Mucosa of descending colon (tissue), 3 donors: ENCODE results near the gene NARS2. TPM values are rescaled to one million over a fixed set of nuclear protein-coding genes. Genes with fewer than 3 reads are reported as not detected.

ENCODE experiments used
- ATAC-seq: fragments of 200-7000 bp; cut with Tn5 transposase; one replicate; pipeline ENCODE4 v1.9.1; 2020; ENCODE audit warnings: mild to moderate bottlenecking, moderate library complexity
- DNase-seq, 3 donors: peaks; one replicate each; pipeline ENCODE4 v3.0.0-alpha.2; 2020
- H3K36me3 ChIP-seq: fragments of 200-600 bp; one replicate; pipeline ENCODE4 v1.8.0; 2021; ENCODE audit warnings: low read depth, mild to moderate bottlenecking
- H3K4me1 ChIP-seq: fragments of 200-600 bp; one replicate; pipeline ENCODE4 v1.8.0; 2021; ENCODE audit warnings: low read depth, mild to moderate bottlenecking
- H3K4me3 ChIP-seq: fragments of 200-600 bp; one replicate; pipeline ENCODE4 v1.8.0; 2021; ENCODE audit warnings: mild to moderate bottlenecking
- H3K9me3 ChIP-seq: fragments of 200-600 bp; one replicate; pipeline ENCODE4 v1.8.0; 2021; ENCODE audit warnings: mild to moderate bottlenecking
- intact Hi-C, 2 donors: fragments of 100-400 bp; cut with DNase I in 1 of 2; cut with micrococcal nuclease in 1 of 2; formaldehyde crosslinking; loops; one replicate each; pipeline versions ENCODE4 v1.11.0 to v1.11.1; 2022; cut with DNase I, micrococcal nuclease
- total RNA-seq, 3 donors: library from RNA; stranded (reverse); fragmentation: NEBNext Ultra II Directional in 2 of 3; extraction: Animal tissue kit (Norgen Biotek cat#: 25700) in 2 of 3; gene quantifications; one replicate each; pipeline versions ENCODE4 v1.2.1 to v1.2.4, GENCODE V29; 2021 to 2023
- TF ChIP-seq, protein P1 (sequence below): fragments of 200-600 bp; IDR thresholded peaks from one replicate; pipeline ENCODE4 v1.8.0; 2022; ENCODE audit warnings: antibody characterized with exemption, mild to moderate bottlenecking
- donor health status: DM: no; HTN: no; CAD: no; lungs with moderate emphysema.
- donor health status: DM: no; HTN: no; CAD: no.
- donor health status: DM: no; HTN: yes; CAD: no.

Gene NARS2
- total RNA-seq, 3 donors from 2014 or later = 13.1 to 14.0 (median 13.2) TPM

DNA sequence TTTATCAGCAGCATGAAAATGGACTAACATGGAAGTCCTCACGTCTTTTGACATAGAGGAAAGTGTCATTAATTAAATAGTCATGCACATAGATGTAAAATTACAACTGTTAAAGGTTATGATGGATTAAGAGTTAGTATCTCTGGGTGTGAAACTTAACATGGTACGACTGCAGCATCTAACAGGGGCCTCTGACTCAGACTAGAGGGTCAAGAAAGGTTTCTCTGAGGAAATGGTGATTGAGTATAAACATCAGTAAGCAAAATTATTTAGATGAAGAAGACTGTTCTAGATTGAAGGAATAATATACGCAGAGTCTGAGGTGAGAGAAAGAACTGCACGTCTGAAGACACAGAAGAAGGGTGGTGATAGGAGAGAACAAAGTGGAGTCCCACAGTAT, 114.9 kb downstream of the NARS2 start:
- ATAC-seq = no peak
- intact Hi-C loops = no loop called here
- TF ChIP-seq, protein P1, sequence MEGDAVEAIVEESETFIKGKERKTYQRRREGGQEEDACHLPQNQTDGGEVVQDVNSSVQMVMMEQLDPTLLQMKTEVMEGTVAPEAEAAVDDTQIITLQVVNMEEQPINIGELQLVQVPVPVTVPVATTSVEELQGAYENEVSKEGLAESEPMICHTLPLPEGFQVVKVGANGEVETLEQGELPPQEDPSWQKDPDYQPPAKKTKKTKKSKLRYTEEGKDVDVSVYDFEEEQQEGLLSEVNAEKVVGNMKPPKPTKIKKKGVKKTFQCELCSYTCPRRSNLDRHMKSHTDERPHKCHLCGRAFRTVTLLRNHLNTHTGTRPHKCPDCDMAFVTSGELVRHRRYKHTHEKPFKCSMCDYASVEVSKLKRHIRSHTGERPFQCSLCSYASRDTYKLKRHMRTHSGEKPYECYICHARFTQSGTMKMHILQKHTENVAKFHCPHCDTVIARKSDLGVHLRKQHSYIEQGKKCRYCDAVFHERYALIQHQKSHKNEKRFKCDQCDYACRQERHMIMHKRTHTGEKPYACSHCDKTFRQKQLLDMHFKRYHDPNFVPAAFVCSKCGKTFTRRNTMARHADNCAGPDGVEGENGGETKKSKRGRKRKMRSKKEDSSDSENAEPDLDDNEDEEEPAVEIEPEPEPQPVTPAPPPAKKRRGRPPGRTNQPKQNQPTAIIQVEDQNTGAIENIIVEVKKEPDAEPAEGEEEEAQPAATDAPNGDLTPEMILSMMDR = no peak
- no peaks in the 10 kb centered on the region for H3K36me3 ChIP-seq
- no peaks in the 10 kb centered on the region for H3K4me1 ChIP-seq
- H3K4me3 ChIP-seq = no peak overlapping the region
- no peaks in the 10 kb centered on the region for H3K9me3 ChIP-seq
- no peak for DNase-seq

DNA sequence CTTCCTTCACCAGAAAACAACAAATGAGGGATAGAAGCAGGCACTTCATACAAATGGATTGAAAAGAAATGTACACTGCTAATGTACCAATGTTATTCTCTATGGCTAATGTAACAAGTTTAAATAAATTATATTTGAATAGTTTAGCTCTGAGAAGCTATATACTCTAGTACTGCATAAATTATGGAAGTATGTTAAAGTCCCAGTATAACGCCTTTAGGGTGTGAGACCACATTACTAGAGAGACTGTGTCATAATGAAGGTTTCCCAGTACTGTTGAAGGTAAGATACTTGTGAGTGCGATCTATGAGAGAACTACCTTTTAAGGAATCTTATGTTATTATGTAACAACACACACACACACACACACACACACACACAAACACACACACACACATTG, 117.2 kb downstream of the NARS2 start:
- TF ChIP-seq, protein P1 = no peak
- DNase-seq (no peak), ATAC-seq (no peak)
- intact Hi-C loops = no loop called here
- no peaks in the 10 kb centered on the region for H3K4me1 ChIP-seq
- H3K9me3 ChIP-seq = no peaks in the 10 kb centered on the region
- H3K4me3 ChIP-seq = no peak overlapping the region
- no peaks in the 10 kb centered on the region for H3K36me3 ChIP-seq

DNA sequence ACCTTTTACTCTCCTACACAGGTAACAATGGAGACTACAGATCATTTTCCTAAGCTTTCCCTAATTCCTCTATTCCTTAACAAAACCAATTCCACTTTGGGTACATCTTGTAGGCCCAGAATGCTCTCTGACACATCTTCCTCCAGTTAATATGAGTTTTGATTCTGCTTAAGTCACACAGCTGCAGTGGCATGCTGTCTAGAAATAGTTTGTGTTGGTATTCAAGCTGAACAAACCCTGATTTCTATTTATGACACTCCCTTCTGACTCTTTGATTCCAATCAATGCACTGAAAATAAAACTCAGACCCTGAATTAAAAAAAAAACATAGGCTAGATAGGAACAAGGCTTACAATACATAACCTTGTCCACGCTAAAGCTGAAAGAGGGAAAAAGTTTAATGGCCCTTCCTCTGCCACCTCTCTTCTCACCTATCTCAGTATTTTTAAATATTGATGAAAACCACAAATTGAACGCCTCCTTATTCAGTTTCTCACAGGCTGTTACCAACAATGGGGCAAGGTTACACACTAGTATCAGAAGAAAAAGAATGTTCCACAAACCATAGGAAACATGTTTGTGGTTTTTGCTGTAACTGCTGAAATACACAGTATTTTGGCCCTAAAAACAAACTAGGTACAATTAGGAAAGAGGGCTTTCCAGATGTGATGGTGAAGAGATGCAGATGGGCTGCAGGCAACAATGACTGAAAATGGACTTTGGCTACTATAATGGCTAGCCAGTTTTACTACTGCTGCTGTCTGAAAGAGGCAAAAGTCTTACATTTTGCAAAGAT, 121.3 kb downstream of the NARS2 start:
- Histone ChIP-seq H3K4me3 (no peak overlapping the region), H3K36me3 (no peaks in the 10 kb centered on the region), H3K4me1 (peaks cover 11% of the 10 kb centered on the region), H3K9me3 (no peaks in the 10 kb centered on the region)
- intact Hi-C loops = no loop called here
- DNase-seq (no peak), ATAC-seq (no peak)
- TF ChIP-seq, protein P1 = no peak

- H3K36me3 ChIP-seq = no peaks in the 10 kb centered on the region
- TF ChIP-seq, protein P1 = no peak
- peaks cover 11% of the 10 kb centered on the region for H3K4me1 ChIP-seq
- H3K9me3 ChIP-seq = no peaks in the 10 kb centered on the region
- intact Hi-C loops = no loop called here
- H3K4me3 ChIP-seq = no peak overlapping the region
- peak; percentile 94 for ATAC-seq
- peak in 1 of 3 donors; percentile 62 for DNase-seq
Measured at GRCh38 chr11:78451371-78452150, 123.1 kb downstream of the NARS2 start.

DNA sequence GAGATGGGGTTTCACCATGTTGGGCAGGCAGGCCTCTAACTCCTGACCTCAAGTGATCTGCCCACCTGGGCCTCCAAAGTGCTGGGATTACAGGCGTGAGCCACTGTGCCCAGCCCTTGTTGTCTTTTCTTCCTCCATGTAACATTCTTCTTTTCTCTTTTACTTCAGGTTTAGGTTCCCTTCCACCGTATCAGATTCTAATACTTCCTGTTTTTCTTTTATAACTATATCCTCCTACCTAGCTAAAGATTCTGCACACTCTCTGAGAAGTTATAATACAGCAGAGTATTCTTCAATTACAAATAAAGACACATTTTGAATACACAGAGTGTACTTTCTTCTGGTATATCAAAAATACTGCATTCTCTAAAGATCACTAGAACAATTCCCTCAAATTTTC, 123.8 kb downstream of the NARS2 start:
- DNase-seq (no peak), ATAC-seq (no peak)
- TF ChIP-seq, protein P1 = no peak
- Histone ChIP-seq H3K9me3 (no peaks in the 10 kb centered on the region), H3K4me1 (peaks cover 11% of the 10 kb centered on the region), H3K36me3 (no peaks in the 10 kb centered on the region), H3K4me3 (no peak overlapping the region)
- intact Hi-C loops = no loop called here
